ENCODE data around the gene ITIH3.

DNA sequence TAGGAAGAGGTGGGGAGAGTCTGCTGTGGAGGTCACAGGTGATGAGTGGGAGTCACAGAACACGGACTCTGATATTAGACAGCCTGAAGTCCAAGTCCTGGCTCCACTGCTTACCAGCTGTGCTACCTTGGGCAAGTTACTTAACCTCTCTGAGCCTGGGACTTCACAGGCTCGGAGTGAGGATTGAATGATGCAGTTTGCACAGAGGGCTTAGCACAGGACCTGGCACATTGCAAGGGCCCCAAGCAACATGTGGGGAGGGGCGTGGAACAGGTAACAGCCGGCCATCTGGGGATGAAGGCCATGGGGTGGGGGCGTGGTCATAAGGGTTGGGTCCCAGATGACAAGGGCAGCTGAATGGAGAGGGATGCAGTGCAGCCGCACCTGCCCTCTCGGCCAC is 4.3 kb upstream of the ITIH3 start:
- TF ChIP-seq CTCF (IDR thresholded peaks at IDR 0.05) (no peak), POLR2A (IDR thresholded peaks at IDR 0.05) (no peak)

All from Peyer's patch (tissue), 4 donors.